ENCODE data around the gene TCAF1. TPM values are rescaled to one million over a fixed set of nuclear protein-coding genes. Genes with fewer than 3 reads are reported as not detected.
A peak's percentile ranks its signal among the peaks of the same experiment; 100 is the strongest.

Gene TCAF1
- total and polyA plus RNA-seq, 2 of the 4 experiments (the other 2 are of a cell fraction): 39.3 to 91.8 TPM

DNA sequence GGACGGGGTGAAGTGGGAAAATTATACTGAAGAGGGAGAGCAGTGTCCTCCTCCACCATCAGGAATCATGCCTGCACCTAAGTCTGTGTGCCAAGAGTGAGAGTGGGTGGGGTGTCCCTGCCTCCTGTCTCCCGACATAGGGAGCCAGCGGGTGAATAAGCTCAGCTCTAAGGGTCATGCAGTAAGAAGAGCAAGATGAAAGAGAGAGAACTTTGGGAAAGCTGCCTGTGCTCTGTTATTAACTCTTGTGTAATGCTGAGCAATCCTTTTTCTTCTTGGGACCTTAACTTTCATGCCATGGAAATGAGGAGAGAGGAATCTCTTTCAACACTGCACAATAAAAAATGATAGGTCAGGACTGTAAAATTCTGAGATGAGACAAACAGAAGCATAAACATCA is 7.9 kb upstream of the TCAF1 start:
- H2AK5ac ChIP-seq (ENCODE audit: low read depth, low read length): no peak overlapping the region
- dilution Hi-C loops (cut with HindIII; ENCODE audit: low sequenced_read_pairs, unreplicated experiment): no loop called here
- H4K5ac ChIP-seq (ENCODE audit: low read depth, low read length): no peak overlapping the region
- no peak overlapping the region for H2BK15ac ChIP-seq (ENCODE audit: low read depth, low read length)
- no peak overlapping the region for H2AFZ ChIP-seq (replicated peaks; ENCODE audit: low read length, poor library complexity)
- no peak overlapping the region for H2BK5ac ChIP-seq (ENCODE audit: low read depth, low read length, poor library complexity, severe bottlenecking)
- no peak overlapping the region for H3K56ac ChIP-seq (ENCODE audit: extremely low read depth, insufficient read depth, low read length)
- ChIA-PET CTCF (no interaction called here), POLR2A (ENCODE audit: unreplicated experiment) (no interaction called here)
- peaks cover 3% of the 10 kb centered on the region; the same call in 1 of the 2 replicates for H3K9me1 ChIP-seq (ENCODE audit: insufficient read depth, low read length)
- H3K27me3 ChIP-seq (ENCODE audit: control insufficient read depth, insufficient read depth, low read length): no peaks in the 10 kb centered on the region
- no peaks in the 10 kb centered on the region for H3K36me3 ChIP-seq (ENCODE audit: control insufficient read depth, insufficient read depth, low read length)
- no peak overlapping the region for H2AK9ac ChIP-seq (replicated peaks; ENCODE audit: low read depth, low read length, poor library complexity)
- intact Hi-C loops (cut with micrococcal nuclease): no loop called here
- peaks cover 9% of the 10 kb centered on the region for H3K4me1 ChIP-seq (ENCODE audit: control insufficient read depth, insufficient read depth, low read length)
- DNase-seq (peak; percentile 8), ATAC-seq (ENCODE audit: low read depth) (peak; percentile 57)
- no peak overlapping the region for H3K4ac ChIP-seq (ENCODE audit: low read depth, low read length)
- H3K4me2 ChIP-seq (ENCODE audit: low read depth, low read length): no peak overlapping the region
- H3K23ac ChIP-seq (ENCODE audit: low read depth, low read length): no peak overlapping the region
- no peak overlapping the region for H3K4me3 ChIP-seq (ENCODE audit: insufficient read depth, low read depth, low read length)
- WGBS, 2 experiments (ENCODE audit: extremely low coverage in 2 of 2, insufficient read length in 1 of 2): no CpG with 5 or more reads among the region's 3 CpGs
- no peaks in the 10 kb centered on the region for H3K79me1 ChIP-seq (ENCODE audit: low read depth in 1 of 2, low read length in 2 of 2)
- TF ChIP-seq USF2 (IDR thresholded peaks at IDR 0.05; ENCODE audit: low read depth, low read length): no peak
- no peak for TF ChIP-seq NFE2L2 (IDR thresholded peaks at IDR 0.05; ENCODE audit: low read depth, low read length)
- no peak for TF ChIP-seq CEBPB (IDR thresholded peaks at IDR 0.05; ENCODE audit: low read depth, low read length)
- no peak for TF ChIP-seq MAFK (IDR thresholded peaks at IDR 0.05; ENCODE audit: low read depth, low read length)
- TF ChIP-seq CHD1 (IDR thresholded peaks at IDR 0.05; ENCODE audit: low read depth, low read length): no peak
- TF ChIP-seq, protein P1, sequence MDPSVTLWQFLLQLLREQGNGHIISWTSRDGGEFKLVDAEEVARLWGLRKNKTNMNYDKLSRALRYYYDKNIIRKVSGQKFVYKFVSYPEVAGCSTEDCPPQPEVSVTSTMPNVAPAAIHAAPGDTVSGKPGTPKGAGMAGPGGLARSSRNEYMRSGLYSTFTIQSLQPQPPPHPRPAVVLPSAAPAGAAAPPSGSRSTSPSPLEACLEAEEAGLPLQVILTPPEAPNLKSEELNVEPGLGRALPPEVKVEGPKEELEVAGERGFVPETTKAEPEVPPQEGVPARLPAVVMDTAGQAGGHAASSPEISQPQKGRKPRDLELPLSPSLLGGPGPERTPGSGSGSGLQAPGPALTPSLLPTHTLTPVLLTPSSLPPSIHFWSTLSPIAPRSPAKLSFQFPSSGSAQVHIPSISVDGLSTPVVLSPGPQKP (IDR thresholded peaks at IDR 0.05; ENCODE audit: borderline replicate concordance, low read depth, low read length): no peak
- no peak for TF ChIP-seq BHLHE40 (IDR thresholded peaks at IDR 0.05; ENCODE audit: low read depth, low read length)
- TF ChIP-seq RCOR1 (IDR thresholded peaks at IDR 0.05; ENCODE audit: insufficient replicate concordance, low read length): no peak
- TF ChIP-seq RAD21 (IDR thresholded peaks at IDR 0.05; ENCODE audit: low read length): no peak
- TF ChIP-seq, protein P2, sequence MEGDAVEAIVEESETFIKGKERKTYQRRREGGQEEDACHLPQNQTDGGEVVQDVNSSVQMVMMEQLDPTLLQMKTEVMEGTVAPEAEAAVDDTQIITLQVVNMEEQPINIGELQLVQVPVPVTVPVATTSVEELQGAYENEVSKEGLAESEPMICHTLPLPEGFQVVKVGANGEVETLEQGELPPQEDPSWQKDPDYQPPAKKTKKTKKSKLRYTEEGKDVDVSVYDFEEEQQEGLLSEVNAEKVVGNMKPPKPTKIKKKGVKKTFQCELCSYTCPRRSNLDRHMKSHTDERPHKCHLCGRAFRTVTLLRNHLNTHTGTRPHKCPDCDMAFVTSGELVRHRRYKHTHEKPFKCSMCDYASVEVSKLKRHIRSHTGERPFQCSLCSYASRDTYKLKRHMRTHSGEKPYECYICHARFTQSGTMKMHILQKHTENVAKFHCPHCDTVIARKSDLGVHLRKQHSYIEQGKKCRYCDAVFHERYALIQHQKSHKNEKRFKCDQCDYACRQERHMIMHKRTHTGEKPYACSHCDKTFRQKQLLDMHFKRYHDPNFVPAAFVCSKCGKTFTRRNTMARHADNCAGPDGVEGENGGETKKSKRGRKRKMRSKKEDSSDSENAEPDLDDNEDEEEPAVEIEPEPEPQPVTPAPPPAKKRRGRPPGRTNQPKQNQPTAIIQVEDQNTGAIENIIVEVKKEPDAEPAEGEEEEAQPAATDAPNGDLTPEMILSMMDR (conservative IDR thresholded peaks at IDR 0.05; ENCODE audit: low read depth, low read length): no peak
- TF ChIP-seq MAZ (IDR thresholded peaks at IDR 0.05; ENCODE audit: borderline replicate concordance, low read depth, low read length): no peak
- no peak for TF ChIP-seq FOS (IDR thresholded peaks at IDR 0.05; ENCODE audit: low read depth, low read length)
- TF ChIP-seq RFX5 (IDR thresholded peaks at IDR 0.05; ENCODE audit: low read depth, low read length): no peak
- no peak for TF ChIP-seq MXI1 (IDR thresholded peaks at IDR 0.05; ENCODE audit: borderline replicate concordance, low read depth, low read length)
- no peak for TF ChIP-seq SMC3 (IDR thresholded peaks at IDR 0.05; ENCODE audit: low read depth, low read length)
- TF ChIP-seq POLR2A (IDR thresholded peaks at IDR 0.05; ENCODE audit: low read depth, low read length): no peak
- no TSS peak for BruUV-seq (replicated peaks)
- no peak overlapping the region for H2BK120ac ChIP-seq (ENCODE audit: low read depth, low read length)
- no peaks in the 10 kb centered on the region for H4K20me1 ChIP-seq (ENCODE audit: insufficient read depth, low read length)
- H3K9ac ChIP-seq (ENCODE audit: low read depth, low read length): no peak overlapping the region
- H3K14ac ChIP-seq (replicated peaks; ENCODE audit: low read depth, low read length): no peak overlapping the region
- H3K27ac ChIP-seq (ENCODE audit: insufficient read depth, low read length): no peak overlapping the region
- no peak overlapping the region for H2BK20ac ChIP-seq (ENCODE audit: low read depth, low read length)
- H4K91ac ChIP-seq (ENCODE audit: insufficient read depth, low read depth, low read length): no peak overlapping the region
- H3K18ac ChIP-seq (ENCODE audit: low read depth, low read length): no peak overlapping the region
- no peaks in the 10 kb centered on the region for H3K9me3 ChIP-seq (ENCODE audit: control insufficient read depth, insufficient read depth, low read length)
- H4K8ac ChIP-seq (ENCODE audit: low read depth in 2 of 2, low read length in 2 of 2): no peak overlapping the region
- in situ Hi-C loops (cut with MboI; ENCODE audit: low sequenced_read_pairs): no loop called here
